ENCODE data around the gene TNFRSF12A. TPM values are rescaled to one million over a fixed set of nuclear protein-coding genes. Genes with fewer than 3 reads are reported as not detected.

TNFRSF12A gene
- total RNA-seq, 2 experiments from 2014 or later, result 1.8 to 1.9 TPM

- Mint-ChIP-seq H3K9me3 (no peaks in the 10 kb centered on the region), H3K36me3 (ENCODE audit: low read depth) (no peaks in the 10 kb centered on the region), H3K4me1 (ENCODE audit: low read depth) (peaks cover 8% of the 10 kb centered on the region), H3K27ac (no peak overlapping the region), H3K4me3 (no peak overlapping the region), H3K27me3 (peaks cover 18% of the 10 kb centered on the region)
- TF ChIP-seq CTCF (IDR thresholded peaks at IDR 0.05), result no peak
- no peak overlapping the region for H3K27ac ChIP-seq (ENCODE audit: low read depth in 1 of 2, low read length in 2 of 2)
- no peaks in the 10 kb centered on the region for H3K36me3 ChIP-seq (ENCODE audit: insufficient read depth, low read length)
- no peak overlapping the region for H3K4me3 ChIP-seq (ENCODE audit: low read length)
- intact Hi-C loops (cut with DNase I, micrococcal nuclease), result no loop called here
- peaks cover 0 to 7% of the 10 kb centered on the region in 2 experiments for H3K9me3 ChIP-seq (ENCODE audit: control insufficient read depth in 1 of 2, insufficient read depth in 1 of 2, low read length in 2 of 2)
- peaks cover 10 to 12% of the 10 kb centered on the region in 2 experiments for H3K27me3 ChIP-seq (ENCODE audit: control insufficient read depth in 1 of 2, insufficient read depth in 2 of 2, low read length in 2 of 2)
- POLR2A ChIA-PET, result no interaction called here
- CTCF ChIA-PET, result interaction anchor here (1.0 kb wide), 1 partner anchor 17 kb away, joined by 4 read pairs; no protein-coding TSS in a partner anchor
- DNase-seq, result no peak
- peaks cover 34% of the 10 kb centered on the region for H3K4me1 ChIP-seq (ENCODE audit: insufficient read depth, low read length)
- no peak for ATAC-seq (ENCODE audit: poor library complexity)
Observed at GRCh38 chr16:3014971-3015370, 5.2 kb upstream of the TNFRSF12A start.

- TF ChIP-seq CTCF (IDR thresholded peaks at IDR 0.05), result no peak
- H3K9me3 ChIP-seq (ENCODE audit: control insufficient read depth in 1 of 2, insufficient read depth in 1 of 2, low read length in 2 of 2), result peaks cover 0 to 5% of the 10 kb centered on the region in 2 experiments
- no peak for ATAC-seq (ENCODE audit: poor library complexity)
- Mint-ChIP-seq H3K36me3 (ENCODE audit: low read depth) (no peaks in the 10 kb centered on the region), H3K27ac (no peak overlapping the region), H3K27me3 (peaks cover 18% of the 10 kb centered on the region), H3K4me1 (ENCODE audit: low read depth) (peaks cover 16% of the 10 kb centered on the region), H3K4me3 (peak overlapping the region; percentile 71), H3K9me3 (no peaks in the 10 kb centered on the region)
- peaks cover 43% of the 10 kb centered on the region for H3K4me1 ChIP-seq (ENCODE audit: insufficient read depth, low read length)
- POLR2A ChIA-PET, result no interaction called here
- no peak overlapping the region for H3K4me3 ChIP-seq (ENCODE audit: low read length)
- H3K36me3 ChIP-seq (ENCODE audit: insufficient read depth, low read length), result no peaks in the 10 kb centered on the region
- H3K27ac ChIP-seq (ENCODE audit: low read depth in 1 of 2, low read length in 2 of 2), result no peak overlapping the region
- CTCF ChIA-PET, result no interaction called here
- intact Hi-C loops (cut with DNase I, micrococcal nuclease), result no loop called here
- H3K27me3 ChIP-seq (ENCODE audit: control insufficient read depth in 1 of 2, insufficient read depth in 2 of 2, low read length in 2 of 2), result peaks cover 10 to 12% of the 10 kb centered on the region in 2 experiments
- DNase-seq, result no peak
Observed at GRCh38 chr16:3015865-3016521, 4.2 kb upstream of the TNFRSF12A start.

GRCh38 chr16:3017344-3017743 is 2.8 kb upstream of the TNFRSF12A start:
- H3K36me3 ChIP-seq (ENCODE audit: insufficient read depth, low read length), result no peaks in the 10 kb centered on the region
- no peak for DNase-seq
- Mint-ChIP-seq H3K36me3 (ENCODE audit: low read depth) (no peaks in the 10 kb centered on the region), H3K9me3 (no peaks in the 10 kb centered on the region), H3K4me3 (no peak overlapping the region), H3K4me1 (ENCODE audit: low read depth) (peaks cover 29% of the 10 kb centered on the region), H3K27ac (no peak overlapping the region), H3K27me3 (peaks cover 16% of the 10 kb centered on the region)
- ATAC-seq (ENCODE audit: poor library complexity), result no peak
- CTCF ChIA-PET, result no interaction called here
- no peak overlapping the region for H3K27ac ChIP-seq (ENCODE audit: low read depth in 1 of 2, low read length in 2 of 2)
- TF ChIP-seq CTCF (IDR thresholded peaks at IDR 0.05), result no peak
- no peak overlapping the region for H3K4me3 ChIP-seq (ENCODE audit: low read length)
- POLR2A ChIA-PET, result no interaction called here
- peaks cover 49% of the 10 kb centered on the region for H3K4me1 ChIP-seq (ENCODE audit: insufficient read depth, low read length)
- H3K9me3 ChIP-seq (ENCODE audit: control insufficient read depth in 1 of 2, insufficient read depth in 1 of 2, low read length in 2 of 2), result peaks cover 0 to 5% of the 10 kb centered on the region in 2 experiments
- intact Hi-C loops (cut with DNase I, micrococcal nuclease), result no loop called here
- H3K27me3 ChIP-seq (ENCODE audit: control insufficient read depth in 1 of 2, insufficient read depth in 2 of 2, low read length in 2 of 2), result peaks cover 4 to 10% of the 10 kb centered on the region in 2 experiments
